A549 (cell line): ENCODE results near the gene UBN1.

Experiments used
- EHF ChIP-seq: fragments of 250-450 bp; sonication (Bioruptor Pico); IDR thresholded peaks from 2 replicates; pipeline ENCODE4 v1.5.0; 2020; ENCODE audit warnings: mild to moderate bottlenecking
- FOSL2 ChIP-seq, 2 experiments: fragments of 450-650 bp in 1 of 2; fragments of >200 bp in 1 of 2; sonication (Bioruptor Twin) in 1 of 2; formaldehyde crosslinking; IDR thresholded peaks; 2 replicates each; pipeline versions ENCODE4 v1.5.0 to v1.6.1; 2016 to 2020; ENCODE audit warnings: mild to moderate bottlenecking in 1 of 2, moderate library complexity in 1 of 2
- JUN ChIP-seq, 2 experiments: fragments of >200 bp; sonication (Bioruptor Twin); formaldehyde crosslinking; IDR thresholded peaks; 2 replicates in 1 of 2; 3 replicates in 1 of 2; pipeline ENCODE4 v1.6.1; 2016 to 2017
- KDM1A ChIP-seq: fragments of 200-600 bp; sonication (generic); IDR thresholded peaks from 2 replicates; pipeline ENCODE4 v1.6.1; 2016; ENCODE audit warnings: low read depth, mild to moderate bottlenecking
- PHF8 ChIP-seq: fragments of 200-600 bp; sonication (generic); IDR thresholded peaks from 2 replicates; pipeline ENCODE4 v1.6.1; 2016; ENCODE audit warnings: low read depth, mild to moderate bottlenecking, antibody characterized with exemption, moderate library complexity, borderline replicate concordance
- POLR2A ChIP-seq: IDR thresholded peaks from 2 replicates; pipeline ENCODE4 v1.6.1; 2012; ENCODE audit warnings: mild to moderate bottlenecking, low read length
- POLR2AphosphoS2 ChIP-seq: conservative IDR thresholded peaks from 2 replicates; pipeline ENCODE4 v1.6.1; 2012; ENCODE audit warnings: low read length, improper control_type of control experiment, inconsistent platforms
- RAD21 ChIP-seq, 2 experiments: fragments of >200 bp in 1 of 2; sonication (Bioruptor Twin) in 1 of 2; formaldehyde crosslinking in 1 of 2; IDR thresholded peaks in 1 of 2; conservative IDR thresholded peaks in 1 of 2; 2 replicates in 1 of 2; 3 replicates in 1 of 2; pipeline ENCODE4 v1.6.1; 2012 to 2018; ENCODE audit warnings: inconsistent platforms in 1 of 2
- RFX5 ChIP-seq: fragments of 450-650 bp; IDR thresholded peaks from 2 replicates; pipeline ENCODE4 v1.7.1; 2014; ENCODE audit warnings: antibody characterized with exemption, mild to moderate bottlenecking, moderate library complexity
- TF ChIP-seq, protein P1 (sequence below): fragments of >200 bp; sonication (Bioruptor Twin); formaldehyde crosslinking; IDR thresholded peaks from 3 replicates; pipeline ENCODE4 v1.5.1; 2016
- TF ChIP-seq, protein P2 (sequence below): fragments of >200 bp; sonication (Bioruptor Twin); formaldehyde crosslinking; IDR thresholded peaks from 3 replicates; pipeline ENCODE4 v1.6.1; 2016
- TF ChIP-seq, protein P3 (sequence below): fragments of 450-650 bp; IDR thresholded peaks from 2 replicates; pipeline ENCODE4 v1.6.1; 2014; ENCODE audit warnings: antibody characterized with exemption
- TF ChIP-seq, protein P4 (sequence below): fragments of 150-350 bp; IDR thresholded peaks from 2 replicates; pipeline ENCODE4 v1.6.1; 2014; ENCODE audit warnings: low read depth, mild to moderate bottlenecking, low read length
- TF ChIP-seq, protein P5 (sequence below): IDR thresholded peaks from 2 replicates; pipeline ENCODE4 v1.6.1; 2012

DNA sequence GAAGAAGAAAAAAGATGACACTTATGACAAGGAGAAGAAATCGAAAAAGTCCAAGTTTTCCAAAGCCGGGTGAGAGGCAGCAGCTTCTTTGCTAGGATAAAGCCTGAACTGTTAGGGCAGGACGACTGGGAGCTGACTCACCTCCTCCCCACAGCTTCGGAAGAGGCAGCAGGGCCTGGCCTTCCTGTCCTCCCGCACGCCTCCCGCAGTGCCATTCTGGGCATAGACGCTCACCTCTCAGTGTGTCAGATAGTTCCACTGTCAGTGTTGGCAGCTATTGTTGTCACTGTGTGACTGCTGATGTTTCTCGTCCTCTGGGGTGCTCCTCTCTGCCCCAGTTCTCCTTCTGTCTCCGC, 12.6 kb downstream of the UBN1 start:
- no peak for TF ChIP-seq POLR2A
- no peak for TF ChIP-seq POLR2AphosphoS2
- no peak for TF ChIP-seq EHF
- TF ChIP-seq, protein P1, sequence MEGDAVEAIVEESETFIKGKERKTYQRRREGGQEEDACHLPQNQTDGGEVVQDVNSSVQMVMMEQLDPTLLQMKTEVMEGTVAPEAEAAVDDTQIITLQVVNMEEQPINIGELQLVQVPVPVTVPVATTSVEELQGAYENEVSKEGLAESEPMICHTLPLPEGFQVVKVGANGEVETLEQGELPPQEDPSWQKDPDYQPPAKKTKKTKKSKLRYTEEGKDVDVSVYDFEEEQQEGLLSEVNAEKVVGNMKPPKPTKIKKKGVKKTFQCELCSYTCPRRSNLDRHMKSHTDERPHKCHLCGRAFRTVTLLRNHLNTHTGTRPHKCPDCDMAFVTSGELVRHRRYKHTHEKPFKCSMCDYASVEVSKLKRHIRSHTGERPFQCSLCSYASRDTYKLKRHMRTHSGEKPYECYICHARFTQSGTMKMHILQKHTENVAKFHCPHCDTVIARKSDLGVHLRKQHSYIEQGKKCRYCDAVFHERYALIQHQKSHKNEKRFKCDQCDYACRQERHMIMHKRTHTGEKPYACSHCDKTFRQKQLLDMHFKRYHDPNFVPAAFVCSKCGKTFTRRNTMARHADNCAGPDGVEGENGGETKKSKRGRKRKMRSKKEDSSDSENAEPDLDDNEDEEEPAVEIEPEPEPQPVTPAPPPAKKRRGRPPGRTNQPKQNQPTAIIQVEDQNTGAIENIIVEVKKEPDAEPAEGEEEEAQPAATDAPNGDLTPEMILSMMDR = no peak
- TF ChIP-seq, protein P2, sequence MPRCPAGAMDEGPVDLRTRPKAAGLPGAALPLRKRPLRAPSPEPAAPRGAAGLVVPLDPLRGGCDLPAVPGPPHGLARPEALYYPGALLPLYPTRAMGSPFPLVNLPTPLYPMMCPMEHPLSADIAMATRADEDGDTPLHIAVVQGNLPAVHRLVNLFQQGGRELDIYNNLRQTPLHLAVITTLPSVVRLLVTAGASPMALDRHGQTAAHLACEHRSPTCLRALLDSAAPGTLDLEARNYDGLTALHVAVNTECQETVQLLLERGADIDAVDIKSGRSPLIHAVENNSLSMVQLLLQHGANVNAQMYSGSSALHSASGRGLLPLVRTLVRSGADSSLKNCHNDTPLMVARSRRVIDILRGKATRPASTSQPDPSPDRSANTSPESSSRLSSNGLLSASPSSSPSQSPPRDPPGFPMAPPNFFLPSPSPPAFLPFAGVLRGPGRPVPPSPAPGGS = no peak
- no peak for TF ChIP-seq PHF8
- TF ChIP-seq, protein P3, sequence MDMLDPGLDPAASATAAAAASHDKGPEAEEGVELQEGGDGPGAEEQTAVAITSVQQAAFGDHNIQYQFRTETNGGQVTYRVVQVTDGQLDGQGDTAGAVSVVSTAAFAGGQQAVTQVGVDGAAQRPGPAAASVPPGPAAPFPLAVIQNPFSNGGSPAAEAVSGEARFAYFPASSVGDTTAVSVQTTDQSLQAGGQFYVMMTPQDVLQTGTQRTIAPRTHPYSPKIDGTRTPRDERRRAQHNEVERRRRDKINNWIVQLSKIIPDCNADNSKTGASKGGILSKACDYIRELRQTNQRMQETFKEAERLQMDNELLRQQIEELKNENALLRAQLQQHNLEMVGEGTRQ = no peak
- no peak for TF ChIP-seq FOSL2 (IDR thresholded peaks at IDR 0.05)
- TF ChIP-seq FOSL2 (CRISPR knock-in tag; IDR thresholded peaks at IDR 0.05) = no peak
- no peak for TF ChIP-seq RAD21 (conservative IDR thresholded peaks at IDR 0.05 in 1 of 2, IDR thresholded peaks at IDR 0.05 in 1 of 2)
- TF ChIP-seq, protein P4, sequence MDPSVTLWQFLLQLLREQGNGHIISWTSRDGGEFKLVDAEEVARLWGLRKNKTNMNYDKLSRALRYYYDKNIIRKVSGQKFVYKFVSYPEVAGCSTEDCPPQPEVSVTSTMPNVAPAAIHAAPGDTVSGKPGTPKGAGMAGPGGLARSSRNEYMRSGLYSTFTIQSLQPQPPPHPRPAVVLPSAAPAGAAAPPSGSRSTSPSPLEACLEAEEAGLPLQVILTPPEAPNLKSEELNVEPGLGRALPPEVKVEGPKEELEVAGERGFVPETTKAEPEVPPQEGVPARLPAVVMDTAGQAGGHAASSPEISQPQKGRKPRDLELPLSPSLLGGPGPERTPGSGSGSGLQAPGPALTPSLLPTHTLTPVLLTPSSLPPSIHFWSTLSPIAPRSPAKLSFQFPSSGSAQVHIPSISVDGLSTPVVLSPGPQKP = no peak
- no peak for TF ChIP-seq KDM1A
- TF ChIP-seq, protein P5, sequence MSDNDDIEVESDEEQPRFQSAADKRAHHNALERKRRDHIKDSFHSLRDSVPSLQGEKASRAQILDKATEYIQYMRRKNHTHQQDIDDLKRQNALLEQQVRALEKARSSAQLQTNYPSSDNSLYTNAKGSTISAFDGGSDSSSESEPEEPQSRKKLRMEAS = no peak
- TF ChIP-seq RFX5 = no peak
- no peak for TF ChIP-seq JUN (IDR thresholded peaks at IDR 0.05)
